Astrocyte (in vitro differentiated cells and primary cell): ENCODE results near the gene CIB4. TPM values are rescaled to one million over a fixed set of nuclear protein-coding genes. Genes with fewer than 3 reads are reported as not detected.

ENCODE experiments used
- DNase-seq: peaks from one replicate; pipeline ENCODE4 v3.0.0-alpha.2; 2010; ENCODE audit warnings: low read depth
- FAIRE-seq: peaks from 2 replicates; lab custom pipeline; 2011; peaks lifted over from hg19 to GRCh38; lab: Jason Lieb, UNC
- H2AFZ ChIP-seq: 2 replicates; pipeline ENCODE4 v1.6.0; 2012; ENCODE audit warnings: low read depth, low read length, inconsistent platforms
- H3K27ac ChIP-seq: 2 replicates; pipeline ENCODE4 v1.5.1; 2011; ENCODE audit warnings: low read depth, low read length, inconsistent platforms
- H3K27me3 ChIP-seq: 2 replicates; pipeline ENCODE4 v1.6.0; 2011; ENCODE audit warnings: low read length, inconsistent platforms; ENCODE audit not compliant: insufficient read depth
- H3K36me3 ChIP-seq: 2 replicates; pipeline ENCODE4 v1.5.1; 2011; ENCODE audit warnings: low read length, inconsistent platforms; ENCODE audit not compliant: insufficient read depth
- H3K4me1 ChIP-seq: 2 replicates; pipeline ENCODE4 v1.5.1; 2011; ENCODE audit warnings: low read length, inconsistent platforms; ENCODE audit not compliant: insufficient read depth
- H3K4me2 ChIP-seq: 2 replicates; pipeline ENCODE4 v1.6.0; 2012; ENCODE audit warnings: low read length, inconsistent platforms
- H3K4me3 ChIP-seq: 2 replicates; pipeline ENCODE4 v1.5.1; 2011; ENCODE audit warnings: low read depth, mild to moderate bottlenecking, low read length, inconsistent platforms; ENCODE audit not compliant: insufficient read depth
- H3K79me2 ChIP-seq: 2 replicates; pipeline ENCODE4 v1.6.0; 2012; ENCODE audit warnings: mild to moderate bottlenecking, low read length, inconsistent platforms; ENCODE audit not compliant: insufficient read depth
- H3K9ac ChIP-seq: 2 replicates; pipeline ENCODE4 v1.6.0; 2012; ENCODE audit warnings: mild to moderate bottlenecking, low read length, inconsistent platforms
- H3K9me3 ChIP-seq: 2 replicates; pipeline ENCODE4 v1.5.1; 2012; ENCODE audit warnings: low read depth, mild to moderate bottlenecking, low read length, inconsistent platforms; ENCODE audit not compliant: insufficient read depth
- H4K20me1 ChIP-seq: 2 replicates; pipeline ENCODE4 v1.6.0; 2012; ENCODE audit warnings: low read length, inconsistent platforms; ENCODE audit not compliant: insufficient read depth
- H3K27ac Mint-ChIP-seq: one replicate; pipeline ENCODE4 v1.8.0; 2021; ENCODE audit warnings: mild to moderate bottlenecking, mixed read lengths; ENCODE audit not compliant: unreplicated experiment
- H3K27me3 Mint-ChIP-seq: one replicate; pipeline ENCODE4 v1.8.0; 2021; ENCODE audit warnings: low read depth, mixed read lengths; ENCODE audit not compliant: unreplicated experiment
- H3K36me3 Mint-ChIP-seq: one replicate; pipeline ENCODE4 v1.8.0; 2021; ENCODE audit warnings: low read depth, mixed read lengths; ENCODE audit not compliant: unreplicated experiment
- H3K4me1 Mint-ChIP-seq: one replicate; pipeline ENCODE4 v1.8.0; 2021; ENCODE audit warnings: low read depth, mixed read lengths; ENCODE audit not compliant: unreplicated experiment
- H3K4me3 Mint-ChIP-seq: one replicate; pipeline ENCODE4 v1.8.0; 2021; ENCODE audit warnings: mild to moderate bottlenecking, moderate library complexity, mixed read lengths; ENCODE audit not compliant: unreplicated experiment
- H3K9me3 Mint-ChIP-seq: one replicate; pipeline ENCODE4 v1.8.0; 2021; ENCODE audit warnings: mild to moderate bottlenecking, mixed read lengths; ENCODE audit not compliant: unreplicated experiment
- EZH2 ChIP-seq: IDR thresholded peaks from 2 replicates; pipeline ENCODE4 v1.6.1; 2012; ENCODE audit warnings: mild to moderate bottlenecking, low read length, inconsistent platforms; ENCODE audit not compliant: insufficient read depth
- total RNA-seq: library from RNA; stranded (reverse); gene quantifications from 2 replicates; pipeline ENCODE4 v1.2.1, GENCODE V29; 2021
- TF ChIP-seq, protein P1 (sequence below): IDR thresholded peaks from 2 replicates; pipeline ENCODE4 v1.5.1; 2011; ENCODE audit warnings: low read depth, mild to moderate bottlenecking, inconsistent platforms, low read length, moderate library complexity; ENCODE audit not compliant: insufficient read depth

The CIB4 gene
- total RNA-seq, 1 donor from 2014 or later: not detected

DNA sequence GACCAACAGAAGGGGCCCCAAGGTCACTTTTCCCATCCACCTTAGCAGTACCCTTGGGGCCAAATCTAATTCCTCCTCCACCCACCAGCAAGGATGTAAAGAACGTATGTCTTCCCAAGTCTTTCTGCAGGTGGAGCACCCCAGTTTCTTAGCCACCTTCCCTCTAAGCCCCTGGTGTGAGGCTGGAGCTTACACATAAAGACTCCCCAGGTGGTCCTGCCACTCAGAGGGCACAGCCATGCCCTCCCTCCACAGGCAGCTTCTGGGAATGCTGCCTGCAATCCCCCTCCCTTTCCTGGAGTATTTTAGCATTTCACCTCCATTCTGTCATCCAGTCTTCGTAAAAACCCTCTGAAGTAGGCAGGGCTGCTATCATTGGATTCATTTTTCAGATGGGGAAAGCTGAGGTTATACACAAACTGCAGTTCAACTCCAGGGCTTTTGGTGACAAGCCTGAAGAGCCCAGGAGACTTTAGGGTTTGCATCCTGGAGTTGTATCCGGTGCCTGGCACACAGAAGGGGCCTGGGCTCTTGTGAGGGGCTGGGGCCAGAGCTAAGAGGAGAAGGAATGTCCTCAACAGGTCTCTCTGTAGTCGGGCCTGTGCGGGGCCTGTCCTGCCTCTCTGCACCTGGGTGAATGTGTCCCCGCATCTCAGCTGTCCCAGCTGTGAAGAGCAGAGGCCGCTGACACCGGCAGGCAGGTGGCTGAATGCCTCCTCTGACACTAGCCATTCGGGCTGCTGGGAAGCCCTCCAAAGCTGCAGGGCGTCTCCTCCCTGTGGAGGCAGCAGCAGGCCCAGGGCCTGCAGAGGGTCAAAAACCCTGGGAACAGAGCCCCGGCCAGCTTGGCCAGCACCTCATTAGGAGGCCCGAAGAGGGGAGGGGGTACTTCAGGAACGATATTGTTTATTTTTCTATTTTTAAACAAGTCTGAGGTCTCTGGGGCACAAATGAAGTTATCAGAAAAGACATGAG lies 27.6 kb downstream of the CIB4 start:
- H3K27ac Mint-ChIP-seq: no peak overlapping the region

DNA sequence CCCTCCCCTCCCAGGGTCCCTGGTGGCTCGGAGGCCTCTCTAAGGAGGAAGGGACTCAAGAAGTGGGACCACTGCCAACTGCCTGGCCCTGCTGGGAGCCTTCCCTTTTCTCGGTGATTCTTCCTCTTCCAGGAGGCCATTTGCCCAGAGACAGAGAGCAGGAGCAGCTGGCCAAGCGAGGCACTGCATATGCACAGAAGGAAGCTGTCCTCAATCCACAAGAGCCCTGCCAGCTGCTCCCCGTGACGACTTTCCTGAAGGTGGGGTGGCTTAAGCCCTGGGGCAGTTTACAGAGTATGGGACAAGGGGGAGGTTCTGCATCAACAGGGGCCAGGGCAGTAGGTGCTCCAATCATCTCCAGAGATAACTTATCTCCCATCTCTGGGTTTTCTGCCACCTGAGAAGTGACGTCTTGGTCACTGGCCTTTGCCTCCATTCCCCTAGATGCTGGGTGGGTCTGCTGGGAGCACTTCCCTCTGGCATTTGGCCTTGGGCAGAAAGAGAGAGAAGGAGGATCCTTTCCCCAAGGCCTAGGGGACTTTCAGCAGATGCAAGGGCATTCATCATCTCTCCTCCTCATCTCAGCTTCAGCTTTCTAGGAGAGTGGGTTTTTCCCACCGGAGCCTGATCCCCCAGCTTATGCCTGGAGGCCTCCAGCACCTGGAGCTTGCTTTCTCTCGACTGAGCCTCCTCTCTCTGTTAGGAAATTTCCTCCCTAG lies 28.5 kb downstream of the CIB4 start:
- Histone ChIP-seq H3K9me3 (no peaks in the 10 kb centered on the region), H3K27ac (no peak overlapping the region), H4K20me1 (no peaks in the 10 kb centered on the region), H3K4me2 (no peak overlapping the region), H2AFZ (no peak overlapping the region), H3K79me2 (no peaks in the 10 kb centered on the region), H3K4me3 (no peak overlapping the region), H3K9ac (no peak overlapping the region), H3K36me3 (no peaks in the 10 kb centered on the region), H3K27me3 (peaks cover 28% of the 10 kb centered on the region), H3K4me1 (no peaks in the 10 kb centered on the region)
- no peaks in the 10 kb centered on the region for H3K9me3 Mint-ChIP-seq
- DNase-seq: no peak
- H3K36me3 Mint-ChIP-seq: no peaks in the 10 kb centered on the region
- H3K4me3 Mint-ChIP-seq: no peak overlapping the region
- H3K27me3 Mint-ChIP-seq: peaks cover 69% of the 10 kb centered on the region
- no peak for TF ChIP-seq EZH2
- TF ChIP-seq, protein P1, sequence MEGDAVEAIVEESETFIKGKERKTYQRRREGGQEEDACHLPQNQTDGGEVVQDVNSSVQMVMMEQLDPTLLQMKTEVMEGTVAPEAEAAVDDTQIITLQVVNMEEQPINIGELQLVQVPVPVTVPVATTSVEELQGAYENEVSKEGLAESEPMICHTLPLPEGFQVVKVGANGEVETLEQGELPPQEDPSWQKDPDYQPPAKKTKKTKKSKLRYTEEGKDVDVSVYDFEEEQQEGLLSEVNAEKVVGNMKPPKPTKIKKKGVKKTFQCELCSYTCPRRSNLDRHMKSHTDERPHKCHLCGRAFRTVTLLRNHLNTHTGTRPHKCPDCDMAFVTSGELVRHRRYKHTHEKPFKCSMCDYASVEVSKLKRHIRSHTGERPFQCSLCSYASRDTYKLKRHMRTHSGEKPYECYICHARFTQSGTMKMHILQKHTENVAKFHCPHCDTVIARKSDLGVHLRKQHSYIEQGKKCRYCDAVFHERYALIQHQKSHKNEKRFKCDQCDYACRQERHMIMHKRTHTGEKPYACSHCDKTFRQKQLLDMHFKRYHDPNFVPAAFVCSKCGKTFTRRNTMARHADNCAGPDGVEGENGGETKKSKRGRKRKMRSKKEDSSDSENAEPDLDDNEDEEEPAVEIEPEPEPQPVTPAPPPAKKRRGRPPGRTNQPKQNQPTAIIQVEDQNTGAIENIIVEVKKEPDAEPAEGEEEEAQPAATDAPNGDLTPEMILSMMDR: no peak
- peaks cover 3% of the 10 kb centered on the region for H3K4me1 Mint-ChIP-seq
- H3K27ac Mint-ChIP-seq: no peak overlapping the region
- no peak for FAIRE-seq

More for the DNA sequence above, 27.6 kb downstream of the CIB4 start:
- no peak for FAIRE-seq
- no peaks in the 10 kb centered on the region for H3K9me3 ChIP-seq
- H3K36me3 Mint-ChIP-seq: no peaks in the 10 kb centered on the region
- H3K4me2 ChIP-seq: no peak overlapping the region
- no peaks in the 10 kb centered on the region for H4K20me1 ChIP-seq
- H3K27ac ChIP-seq: no peak overlapping the region
- peaks cover 3% of the 10 kb centered on the region for H3K4me1 Mint-ChIP-seq
- TF ChIP-seq EZH2: no peak
- TF ChIP-seq, protein P1: no peak
- H3K9me3 Mint-ChIP-seq: no peaks in the 10 kb centered on the region
- peaks cover 66% of the 10 kb centered on the region for H3K27me3 Mint-ChIP-seq
- H3K4me3 Mint-ChIP-seq: no peak overlapping the region
- H3K9ac ChIP-seq: no peak overlapping the region
- H2AFZ ChIP-seq: no peak overlapping the region
- H3K79me2 ChIP-seq: no peaks in the 10 kb centered on the region
- no peak overlapping the region for H3K4me3 ChIP-seq
- no peak for DNase-seq
- H3K36me3 ChIP-seq: no peaks in the 10 kb centered on the region
- no peaks in the 10 kb centered on the region for H3K4me1 ChIP-seq
- peaks cover 25% of the 10 kb centered on the region for H3K27me3 ChIP-seq
